T1000 (cell line): ENCODE results near the gene ZNF107.
"Not testable (repeated sequence)": the region's sequence is repeated elsewhere in the genome, so short reads cannot be mapped to it uniquely, and the experiment has no call there.

Experiments used
- DNase-seq: peaks from one replicate; lab custom pipeline; 2025; ENCODE audit warnings: mixed read lengths; lab: John Stamatoyannopoulos, UW

The ZNF107 gene

DNA sequence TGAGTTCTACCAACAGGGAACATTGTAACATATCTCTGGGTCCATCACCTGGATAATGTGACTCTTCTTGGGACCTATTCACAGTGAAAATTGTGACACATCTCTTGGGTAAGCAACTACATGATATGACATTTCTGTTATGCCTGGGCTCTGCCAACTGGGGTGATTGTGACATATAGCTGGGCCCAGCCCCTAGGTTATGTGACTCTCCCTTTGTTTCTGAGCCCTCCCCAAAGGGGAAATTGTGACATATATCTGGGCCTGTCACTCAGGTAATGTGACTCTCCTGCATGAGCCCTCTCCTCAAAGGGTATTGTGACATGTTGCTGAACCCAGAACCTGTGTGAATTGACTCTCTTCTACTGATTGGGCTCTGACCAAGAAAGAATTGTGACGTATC, 22.4 kb upstream of the ZNF107 start:
- DNase-seq: no peak

GRCh38 chr7:64651203-64651602, 14.7 kb upstream of the ZNF107 start:
- DNase-seq: no peak

- DNase-seq: no peak
Measured at GRCh38 chr7:64651632-64652165, 14.2 kb upstream of the ZNF107 start.

- no peak for DNase-seq
Measured at GRCh38 chr7:64653721-64654401, 12.1 kb upstream of the ZNF107 start.

DNA sequence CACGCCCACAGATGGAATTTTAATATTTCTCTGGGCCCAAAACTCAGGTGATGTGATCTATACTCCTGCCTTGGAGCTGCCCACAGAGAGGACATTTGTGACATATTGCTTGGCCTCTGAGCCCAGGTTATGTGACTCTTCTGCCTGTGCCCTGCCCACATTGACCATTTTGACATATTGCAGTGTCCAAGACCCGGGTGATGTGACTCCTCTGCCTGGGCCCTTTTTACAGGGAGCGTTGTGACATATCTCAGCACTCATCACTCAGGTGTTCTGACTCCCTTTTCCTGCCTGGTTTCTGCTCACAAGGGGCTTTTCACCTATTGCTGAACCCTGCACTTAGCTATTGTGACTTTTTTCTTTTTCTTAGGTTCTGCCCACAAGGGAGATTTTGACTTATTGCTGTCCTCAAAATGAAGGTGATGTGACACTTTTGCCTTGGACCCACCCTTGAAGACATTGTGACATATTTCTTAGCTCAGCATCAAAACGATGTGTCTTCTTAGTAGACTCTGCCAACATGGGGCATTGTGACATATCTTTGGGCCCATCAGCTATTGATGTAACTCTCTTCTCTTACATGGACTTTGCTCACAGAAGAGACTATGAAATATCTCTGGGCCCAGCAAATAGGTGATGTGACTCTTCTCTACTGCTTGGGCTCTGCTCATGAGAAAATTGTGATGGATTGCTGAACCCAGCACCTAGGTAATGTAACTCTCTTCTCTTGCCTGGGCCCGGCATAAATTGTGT, 11.0 kb upstream of the ZNF107 start:
- no peak for DNase-seq

GRCh38 chr7:64655811-64656210, 10.1 kb upstream of the ZNF107 start:
- DNase-seq: no peak

GRCh38 chr7:64656489-64656888, 9.4 kb upstream of the ZNF107 start:
- no peak for DNase-seq

- not testable (repeated sequence) for DNase-seq
Measured at GRCh38 chr7:64662091-64662490, 3.8 kb upstream of the ZNF107 start.

DNA sequence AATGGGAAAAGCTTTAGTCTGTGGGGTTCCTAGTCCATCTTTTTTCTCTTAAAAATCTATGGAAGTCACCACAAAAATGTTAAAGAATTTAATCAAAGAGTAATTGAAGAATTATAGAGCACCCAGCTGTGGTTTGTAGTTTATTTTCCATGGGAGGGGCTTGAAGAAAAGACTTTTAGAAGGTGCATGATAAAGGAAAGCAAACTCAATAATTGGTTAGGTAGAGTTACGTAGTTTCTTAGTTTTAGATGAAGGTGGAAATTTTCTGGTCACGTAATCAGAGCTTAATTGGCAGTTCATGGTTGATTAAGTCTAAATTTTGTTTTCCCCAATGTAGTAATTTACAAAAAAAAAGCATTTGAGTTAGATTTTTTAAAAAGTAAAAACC, 724 bp downstream of the ZNF107 start:
- no peak for DNase-seq

DNA sequence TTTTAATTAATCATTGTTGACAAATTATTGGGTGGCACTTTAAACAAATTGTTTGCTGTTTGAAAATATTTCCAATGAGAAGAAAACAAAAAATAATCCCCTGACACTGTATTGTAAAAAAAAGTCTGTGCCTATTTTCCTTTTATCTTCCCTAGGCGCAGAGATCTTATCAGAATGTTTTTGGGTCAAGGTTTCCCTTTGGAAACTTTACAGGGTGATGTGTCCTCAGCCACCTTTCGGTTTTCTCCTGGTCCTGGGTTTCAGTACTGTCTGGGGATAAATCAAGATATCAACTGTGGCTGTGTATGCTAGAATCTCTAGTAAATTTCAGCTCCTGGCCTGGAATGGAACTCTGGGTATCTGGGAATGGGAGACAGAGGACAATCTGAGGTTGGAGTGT, 1.4 kb downstream of the ZNF107 start:
- no peak for DNase-seq

DNA sequence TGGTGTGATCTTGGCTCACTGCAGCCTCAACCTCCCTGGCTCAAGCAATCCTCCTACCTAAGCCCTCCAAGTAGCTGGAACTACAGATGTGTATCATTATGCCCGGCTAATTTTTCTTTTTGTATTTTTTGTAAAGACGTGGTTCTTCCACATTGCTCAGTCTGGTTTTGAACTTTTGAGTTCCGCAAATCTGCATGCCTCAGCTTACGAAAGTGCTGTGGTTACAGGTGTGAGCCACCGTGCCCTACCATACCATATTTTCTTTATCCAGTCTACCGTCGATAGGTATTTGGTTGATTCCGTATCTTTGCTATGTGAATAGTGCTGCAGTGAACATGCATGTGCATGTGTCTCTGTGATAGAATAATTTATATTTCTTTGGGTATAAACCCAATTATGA, 6.5 kb downstream of the ZNF107 start:
- DNase-seq: no peak

DNA sequence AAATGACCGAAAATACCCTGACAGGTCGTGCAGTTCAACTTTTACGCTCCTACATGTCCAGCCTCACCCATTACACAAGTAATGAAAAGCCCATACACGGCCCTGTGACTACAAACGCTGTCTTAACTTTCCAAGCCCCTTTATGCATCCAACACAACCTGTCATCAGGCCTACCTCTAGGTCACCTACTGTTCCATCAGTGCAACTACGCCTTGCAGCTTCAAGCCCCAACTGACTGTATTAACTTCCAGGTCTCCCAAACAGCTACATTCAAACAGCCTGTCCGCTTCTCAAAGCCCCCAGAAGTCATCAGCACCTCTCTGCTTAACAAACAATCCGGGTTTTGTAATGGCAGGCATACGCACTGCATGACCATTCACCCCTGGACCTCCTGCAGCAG, 19.2 kb downstream of the ZNF107 start:
- no peak for DNase-seq

DNA sequence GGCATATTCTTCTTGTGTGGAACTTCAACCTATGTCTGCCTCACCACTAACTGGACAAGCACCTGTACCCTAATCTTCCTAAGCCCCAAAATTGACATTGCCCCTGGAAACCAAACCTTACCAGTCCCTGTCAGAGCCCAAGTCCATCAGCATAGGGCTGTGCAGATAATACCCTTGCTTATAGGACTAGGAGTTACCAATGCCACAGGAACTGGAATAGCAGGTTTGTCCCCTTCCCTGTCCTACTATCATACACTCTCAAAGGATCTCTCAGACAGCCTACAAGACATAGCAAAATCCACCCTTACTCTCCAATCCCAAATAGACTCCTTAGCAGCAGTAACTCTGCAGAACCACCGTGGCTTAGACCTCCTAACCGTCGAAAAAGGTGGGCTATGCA, 19.8 kb downstream of the ZNF107 start:
- DNase-seq: no peak

DNA sequence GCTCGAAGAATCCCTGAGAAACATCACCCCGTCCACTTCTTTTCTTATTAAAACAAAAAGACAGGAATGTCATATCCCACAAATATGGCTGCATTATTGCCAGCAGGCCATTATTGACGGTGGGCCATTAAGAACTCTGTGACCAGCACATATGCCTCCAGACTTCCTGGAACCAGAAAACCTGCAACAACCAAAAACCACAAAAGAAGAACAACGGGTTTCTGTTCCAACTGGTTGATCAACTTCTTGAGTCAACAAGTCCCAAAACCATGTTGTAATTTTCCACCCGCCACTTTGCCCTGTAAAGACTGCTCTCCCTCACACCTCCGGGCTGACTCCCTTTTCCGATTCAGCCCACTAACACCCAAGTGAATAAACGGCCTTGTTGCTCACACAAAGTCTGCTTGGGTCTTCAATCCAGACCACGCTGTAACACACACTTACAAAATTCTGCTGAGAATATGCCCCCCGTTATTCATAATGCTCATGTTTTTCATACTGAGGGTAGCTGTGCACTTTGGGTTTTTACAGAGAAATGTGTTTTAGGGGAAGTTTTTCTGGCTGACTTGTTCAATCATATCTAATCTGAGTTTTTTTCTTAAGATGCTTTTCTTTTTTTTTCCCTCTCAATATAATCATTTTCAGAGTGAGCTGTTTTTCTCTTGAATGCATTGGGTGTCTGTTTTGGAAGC, 20.7 kb downstream of the ZNF107 start:
- no peak for DNase-seq

DNA sequence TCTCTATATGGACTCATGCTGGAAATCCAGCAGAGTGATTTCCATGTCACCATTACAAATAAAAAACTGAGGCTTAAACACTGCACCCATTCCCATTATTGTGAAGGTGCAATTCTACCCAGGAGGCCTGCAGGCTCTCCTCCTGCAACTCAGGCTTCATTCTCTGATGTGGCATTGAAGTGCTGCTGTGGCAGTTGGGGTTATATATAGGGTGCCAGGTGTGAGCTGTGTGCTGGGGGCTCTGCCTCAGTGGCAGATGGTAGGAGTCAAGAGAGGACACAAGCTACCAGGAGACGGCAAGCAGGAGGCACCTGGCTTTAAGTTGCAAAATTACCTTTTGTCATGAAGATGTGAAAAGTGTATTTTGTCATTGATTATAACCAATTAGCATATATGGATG, 21.3 kb downstream of the ZNF107 start:
- DNase-seq: no peak

- DNase-seq: no peak
Measured at GRCh38 chr7:64688988-64689387, 23.1 kb downstream of the ZNF107 start.

- no peak for DNase-seq
Measured at GRCh38 chr7:64691831-64692230, 25.9 kb downstream of the ZNF107 start.

DNA sequence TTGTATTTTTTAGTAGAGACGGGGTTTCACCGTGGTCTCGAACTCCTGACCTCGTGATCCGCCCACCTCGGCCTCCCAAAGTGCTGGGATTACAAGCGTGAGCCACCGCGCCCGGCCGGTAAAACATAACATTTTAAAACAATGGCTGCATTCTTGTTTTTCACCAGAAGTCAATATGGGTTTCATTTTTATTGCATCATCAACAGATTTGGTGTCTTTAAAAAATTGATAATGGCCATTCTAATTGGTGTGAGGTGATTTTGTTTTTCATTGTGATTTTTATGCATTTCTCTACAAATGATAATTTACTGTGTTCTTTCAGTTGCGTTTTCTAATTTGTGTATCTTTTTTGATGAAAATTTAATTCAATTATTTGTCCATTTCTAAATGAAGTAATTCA, 31.9 kb downstream of the ZNF107 start:
- DNase-seq: not testable (repeated sequence)

DNA sequence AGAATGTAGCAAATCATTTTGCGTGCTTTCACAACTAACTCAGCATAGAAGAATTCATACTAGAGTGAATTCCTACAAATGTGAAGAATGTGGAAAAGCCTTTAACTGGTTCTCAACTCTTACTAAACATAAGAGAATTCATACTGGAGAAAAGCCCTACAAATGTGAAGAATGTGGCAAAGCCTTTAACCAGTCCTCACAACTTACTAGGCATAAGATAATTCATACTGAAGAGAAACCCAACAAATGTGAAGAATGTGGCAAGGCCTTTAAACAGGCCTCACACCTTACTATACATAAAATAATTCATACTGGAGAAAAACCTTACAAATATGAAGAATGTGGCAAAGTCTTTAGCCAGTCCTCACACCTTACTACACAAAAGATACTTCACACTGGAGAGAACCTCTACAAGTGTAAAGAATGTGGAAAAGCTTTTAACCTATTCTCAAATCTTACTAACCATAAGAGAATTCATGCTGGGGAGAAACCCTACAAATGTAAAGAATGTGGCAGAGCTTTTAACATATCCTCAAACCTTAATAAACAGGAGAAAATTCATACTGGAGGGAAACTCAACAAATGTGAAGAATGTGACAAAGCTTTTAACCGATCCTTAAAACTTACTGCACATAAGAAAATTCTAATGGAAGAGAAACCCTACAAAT, 40.8 kb downstream of the ZNF107 start:
- no peak for DNase-seq

GRCh38 chr7:64717896-64718295, 52.0 kb downstream of the ZNF107 start:
- not testable (repeated sequence) for DNase-seq

DNA sequence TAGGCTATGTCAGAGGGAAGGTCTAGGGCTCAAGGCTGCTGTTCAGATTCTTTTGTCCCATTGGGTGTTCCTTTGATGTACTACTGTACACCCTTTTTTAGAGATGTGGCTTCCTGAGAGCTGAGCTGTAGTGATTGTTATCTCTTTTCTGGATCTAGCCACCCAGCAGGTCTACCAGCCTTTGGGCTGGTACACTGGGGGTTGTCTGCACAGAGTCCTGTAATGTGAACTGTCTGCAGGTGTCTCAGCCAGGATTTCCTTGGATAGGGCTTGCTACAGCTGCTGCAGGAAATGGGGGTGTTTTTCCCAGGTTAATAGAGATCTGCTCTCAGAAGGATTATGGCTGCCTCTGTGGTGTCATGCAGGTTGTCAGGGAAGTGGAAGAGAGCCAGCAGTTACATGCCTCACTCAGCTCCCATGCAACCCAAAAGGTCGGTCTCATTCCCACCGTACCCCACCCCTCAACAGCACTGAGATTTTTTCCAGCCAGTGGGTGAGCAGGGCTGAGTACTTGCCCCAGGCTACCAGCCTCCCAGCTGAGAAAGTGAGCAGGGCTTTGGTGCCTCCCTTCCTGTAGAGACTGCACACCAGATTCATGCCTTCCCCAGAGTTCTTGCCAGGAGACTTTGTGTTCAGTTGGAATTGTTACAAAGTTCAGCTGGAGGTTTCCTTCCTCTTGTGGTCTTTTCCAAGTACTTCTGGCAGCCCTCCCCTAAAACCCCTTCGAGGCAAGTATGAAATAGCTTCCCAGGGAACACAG, 63.3 kb downstream of the ZNF107 start:
- no peak for DNase-seq
